ENCODE data around the gene FAM234A. TPM values are rescaled to one million over a fixed set of nuclear protein-coding genes. Genes with fewer than 3 reads are reported as not detected.

FAM234A gene
- total RNA-seq, 1 experiment from 2014 or later: 94.9 TPM

DNA sequence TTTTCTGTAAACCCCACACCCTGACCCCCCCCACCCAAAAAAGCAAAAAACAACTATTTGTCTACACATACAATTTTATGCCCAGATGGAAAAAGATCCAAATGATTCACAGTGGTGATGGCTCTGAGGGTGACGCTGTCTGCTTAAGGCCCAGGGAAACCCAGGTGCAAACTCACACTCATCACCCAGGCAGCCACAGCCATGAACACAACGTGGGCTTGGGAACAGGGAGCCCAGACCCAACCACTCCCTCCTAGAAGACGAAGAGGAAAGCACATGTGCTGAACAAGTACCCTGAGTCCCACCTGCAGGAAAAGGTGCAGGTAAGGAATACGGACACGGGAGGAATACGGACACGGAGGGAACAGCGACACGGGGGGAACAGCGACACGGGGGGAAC lies 48.9 kb upstream of the FAM234A start:
- no peak overlapping the region for H2BK15ac ChIP-seq (ENCODE audit: low read depth, low read length)
- H3K9ac ChIP-seq (ENCODE audit: extremely low read depth, insufficient read length, low read length): no peak overlapping the region
- Mint-ChIP-seq H3K9me3 (no peaks in the 10 kb centered on the region; a peak in 1 of 5 replicates), H3K27me3 (ENCODE audit: low read depth) (peaks cover 4% of the 10 kb centered on the region), H3K36me3 (ENCODE audit: insufficient read depth in 1 of 3, low read depth in 3 of 3) (peaks cover 27 to 47% (median 42%) of the 10 kb centered on the region in 3 experiments), H3K27ac (peak overlapping the region; percentile 53 to 94 (median 73); a peak in 5 of 7 replicates), H3K4me1 (no peaks in the 10 kb centered on the region), H3K4me3 (no peak overlapping the region)
- TF ChIP-seq, protein P1, sequence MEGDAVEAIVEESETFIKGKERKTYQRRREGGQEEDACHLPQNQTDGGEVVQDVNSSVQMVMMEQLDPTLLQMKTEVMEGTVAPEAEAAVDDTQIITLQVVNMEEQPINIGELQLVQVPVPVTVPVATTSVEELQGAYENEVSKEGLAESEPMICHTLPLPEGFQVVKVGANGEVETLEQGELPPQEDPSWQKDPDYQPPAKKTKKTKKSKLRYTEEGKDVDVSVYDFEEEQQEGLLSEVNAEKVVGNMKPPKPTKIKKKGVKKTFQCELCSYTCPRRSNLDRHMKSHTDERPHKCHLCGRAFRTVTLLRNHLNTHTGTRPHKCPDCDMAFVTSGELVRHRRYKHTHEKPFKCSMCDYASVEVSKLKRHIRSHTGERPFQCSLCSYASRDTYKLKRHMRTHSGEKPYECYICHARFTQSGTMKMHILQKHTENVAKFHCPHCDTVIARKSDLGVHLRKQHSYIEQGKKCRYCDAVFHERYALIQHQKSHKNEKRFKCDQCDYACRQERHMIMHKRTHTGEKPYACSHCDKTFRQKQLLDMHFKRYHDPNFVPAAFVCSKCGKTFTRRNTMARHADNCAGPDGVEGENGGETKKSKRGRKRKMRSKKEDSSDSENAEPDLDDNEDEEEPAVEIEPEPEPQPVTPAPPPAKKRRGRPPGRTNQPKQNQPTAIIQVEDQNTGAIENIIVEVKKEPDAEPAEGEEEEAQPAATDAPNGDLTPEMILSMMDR (conservative IDR thresholded peaks at IDR 0.05): no peak
- H3K27ac ChIP-seq (ENCODE audit: insufficient read length, low read depth, low read length): no peak overlapping the region
- H4K91ac ChIP-seq (ENCODE audit: insufficient read length, low read depth, low read length): no peak overlapping the region
- no peak overlapping the region for H2BK20ac ChIP-seq (ENCODE audit: low read depth, low read length, poor library complexity, severe bottlenecking)
- no peak overlapping the region for H3K4ac ChIP-seq (ENCODE audit: low read depth, low read length)
- H3K9me3 ChIP-seq (ENCODE audit: control insufficient read depth, low read depth, low read length): no peaks in the 10 kb centered on the region
- H3K79me2 ChIP-seq (ENCODE audit: insufficient read depth, low read length): no peaks in the 10 kb centered on the region
- H2BK120ac ChIP-seq (ENCODE audit: low read depth, low read length, poor library complexity, severe bottlenecking): no peak overlapping the region
- H4K5ac ChIP-seq (ENCODE audit: insufficient read length, low read depth, low read length): no peak overlapping the region
- H3K79me1 ChIP-seq (ENCODE audit: insufficient read depth, low read depth, low read length, poor library complexity, severe bottlenecking): no peaks in the 10 kb centered on the region
- H3K27me3 ChIP-seq (ENCODE audit: insufficient read depth, low read length): no peaks in the 10 kb centered on the region
- no peak overlapping the region for H3K56ac ChIP-seq (ENCODE audit: insufficient read length, low read depth, low read length)
- H3K14ac ChIP-seq (ENCODE audit: insufficient read depth, low read length): no peak overlapping the region
- no peak overlapping the region for H3K4me2 ChIP-seq (ENCODE audit: insufficient read depth, insufficient read length, low read length)
- no peak overlapping the region for H3K23ac ChIP-seq (ENCODE audit: insufficient read length, low read depth, low read length)
- H2BK12ac ChIP-seq (ENCODE audit: insufficient read length, low read depth, low read length): no peak overlapping the region
- no peak overlapping the region for H2AK5ac ChIP-seq (ENCODE audit: insufficient read length, low read length)
- H3K23me2 ChIP-seq (ENCODE audit: insufficient read length, low read depth, low read length, poor library complexity, severe bottlenecking): peaks cover 5% of the 10 kb centered on the region
- no peak overlapping the region for H2BK5ac ChIP-seq (ENCODE audit: insufficient read length, low read length)
- no CpG with 5 or more reads among the region's 11 CpGs for WGBS (ENCODE audit: extremely low coverage, insufficient read length, low lambda C conversion rate)
- DNase-seq: no peak
- H4K20me1 ChIP-seq (ENCODE audit: control insufficient read depth, insufficient read depth, insufficient read length): no peaks in the 10 kb centered on the region
- no peak overlapping the region for H3T11ph ChIP-seq (ENCODE audit: low read length)
- H3K4me1 ChIP-seq (ENCODE audit: insufficient read depth, low read length): no peaks in the 10 kb centered on the region
- no peak overlapping the region for H4K8ac ChIP-seq (replicated peaks; ENCODE audit: insufficient read length, low read depth, low read length)
- H2AFZ ChIP-seq (ENCODE audit: low read length): no peak overlapping the region
- H3K18ac ChIP-seq (ENCODE audit: insufficient read length, low read depth, low read length): no peak overlapping the region

Data from H9 (cell line).